ENCODE data around the gene YBEY.

DNA sequence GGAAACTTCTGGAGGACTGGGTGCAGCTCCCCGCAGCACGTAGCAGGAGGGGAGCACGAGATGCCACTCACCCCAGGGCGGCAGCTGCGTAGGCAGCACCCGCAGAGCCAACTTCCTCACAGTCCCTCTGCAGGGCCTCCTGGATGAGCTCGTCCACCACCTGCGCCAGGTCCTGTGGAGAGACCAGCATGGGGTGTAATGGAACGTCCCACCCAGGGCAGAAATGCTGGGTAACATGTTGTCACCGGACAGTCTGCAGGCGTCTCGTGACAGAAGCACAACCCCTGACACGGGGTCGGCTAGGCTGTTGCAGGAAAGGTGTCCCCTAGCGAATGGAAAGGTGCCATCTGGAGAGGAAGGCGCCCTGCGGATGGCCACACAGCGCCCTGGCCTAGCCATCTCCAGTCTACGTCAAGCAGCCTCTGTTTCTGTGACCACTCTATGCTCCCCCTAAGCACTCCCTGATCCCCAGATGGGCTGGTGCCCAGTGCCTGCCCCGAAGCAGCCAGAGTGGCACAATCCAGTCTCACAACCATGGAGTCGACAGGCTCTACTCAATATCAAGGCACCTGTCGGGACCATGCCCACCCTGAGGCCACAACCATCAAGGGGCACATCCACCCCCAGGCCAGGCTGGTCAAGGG is 22.0 kb upstream of the YBEY start:
- no peak for TF ChIP-seq POLR2A (IDR thresholded peaks at IDR 0.05)
- TF ChIP-seq, protein P1, sequence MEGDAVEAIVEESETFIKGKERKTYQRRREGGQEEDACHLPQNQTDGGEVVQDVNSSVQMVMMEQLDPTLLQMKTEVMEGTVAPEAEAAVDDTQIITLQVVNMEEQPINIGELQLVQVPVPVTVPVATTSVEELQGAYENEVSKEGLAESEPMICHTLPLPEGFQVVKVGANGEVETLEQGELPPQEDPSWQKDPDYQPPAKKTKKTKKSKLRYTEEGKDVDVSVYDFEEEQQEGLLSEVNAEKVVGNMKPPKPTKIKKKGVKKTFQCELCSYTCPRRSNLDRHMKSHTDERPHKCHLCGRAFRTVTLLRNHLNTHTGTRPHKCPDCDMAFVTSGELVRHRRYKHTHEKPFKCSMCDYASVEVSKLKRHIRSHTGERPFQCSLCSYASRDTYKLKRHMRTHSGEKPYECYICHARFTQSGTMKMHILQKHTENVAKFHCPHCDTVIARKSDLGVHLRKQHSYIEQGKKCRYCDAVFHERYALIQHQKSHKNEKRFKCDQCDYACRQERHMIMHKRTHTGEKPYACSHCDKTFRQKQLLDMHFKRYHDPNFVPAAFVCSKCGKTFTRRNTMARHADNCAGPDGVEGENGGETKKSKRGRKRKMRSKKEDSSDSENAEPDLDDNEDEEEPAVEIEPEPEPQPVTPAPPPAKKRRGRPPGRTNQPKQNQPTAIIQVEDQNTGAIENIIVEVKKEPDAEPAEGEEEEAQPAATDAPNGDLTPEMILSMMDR (IDR thresholded peaks at IDR 0.05): no peak

All from heart left ventricle (tissue), 13 donors.